NCI-H82 treated with DMSO at 0.1 percent for 48 hours (cell line): Measurements from ENCODE around the gene SLC25A47.
"Not testable (repeated sequence)": the region's sequence is repeated elsewhere in the genome, so short reads cannot be mapped to it uniquely, and the experiment has no call there.

Experiments
- DNase-seq: peaks from one replicate; lab custom pipeline; 2025; ENCODE audit not compliant: unreplicated experiment; lab: John Stamatoyannopoulos, UW

SLC25A47 gene

DNA sequence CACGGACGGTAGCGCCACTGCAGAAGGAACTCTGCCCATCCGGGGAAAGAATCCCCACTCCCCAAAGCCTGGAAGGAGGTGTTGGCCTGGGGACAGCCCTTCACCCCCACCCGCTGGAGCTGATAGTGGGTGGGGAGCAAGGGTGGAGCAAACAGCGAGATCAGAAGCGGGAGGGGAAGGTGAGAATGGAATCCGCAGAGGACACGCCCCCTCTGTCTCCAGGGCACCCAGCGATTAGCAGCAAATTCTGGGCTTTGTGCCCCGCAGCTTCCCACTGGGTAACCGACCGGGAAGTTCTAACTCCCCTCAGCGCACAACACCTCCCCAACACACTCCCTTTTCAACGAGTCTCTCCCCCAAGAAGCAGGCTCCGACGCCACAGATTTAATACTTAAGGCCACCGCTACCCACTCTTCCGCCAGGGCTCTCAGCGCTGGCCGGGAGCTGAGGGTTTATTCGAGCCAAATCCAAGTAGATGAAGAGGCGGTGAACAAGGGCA lies 18.3 kb upstream of the SLC25A47 start:
- DNase-seq = no peak

DNA sequence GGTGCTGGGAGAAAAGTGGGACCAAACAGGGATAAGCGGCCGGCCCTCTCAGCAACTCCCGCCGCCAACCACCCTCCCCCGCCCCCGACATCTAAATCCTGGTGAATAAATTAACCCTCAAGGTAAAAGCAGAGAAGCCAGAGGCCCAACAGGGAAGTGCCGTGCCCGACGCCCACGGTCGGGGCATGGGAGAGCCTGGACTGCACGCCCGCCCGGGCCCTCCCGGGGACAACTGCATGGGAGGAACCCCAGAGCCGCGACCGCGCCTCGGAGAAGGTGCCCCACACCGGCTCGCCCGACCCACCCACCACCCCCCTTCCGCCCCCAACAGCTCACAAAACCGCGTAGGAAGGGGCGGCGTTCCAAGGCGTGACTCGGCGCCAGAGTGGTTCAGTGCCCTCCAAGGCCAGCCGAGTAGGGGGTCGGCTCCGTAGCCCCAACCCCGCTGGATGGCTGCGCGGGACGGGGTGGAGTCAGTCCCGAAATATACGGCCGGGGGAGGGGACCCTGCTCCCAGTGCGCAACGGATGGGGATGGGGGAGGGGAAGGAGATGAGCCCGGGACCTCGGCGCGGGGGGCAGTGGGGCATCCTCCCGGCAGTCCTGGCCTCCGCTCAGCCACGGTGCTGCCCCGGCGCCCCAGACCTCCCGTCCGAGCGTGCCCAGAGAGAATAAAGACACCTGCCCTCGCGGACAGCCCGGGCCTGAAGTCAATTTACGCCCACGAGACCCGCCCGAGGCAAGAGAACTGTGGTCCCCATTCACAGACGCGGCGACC lies 17.6 kb upstream of the SLC25A47 start:
- no peak for DNase-seq

DNA sequence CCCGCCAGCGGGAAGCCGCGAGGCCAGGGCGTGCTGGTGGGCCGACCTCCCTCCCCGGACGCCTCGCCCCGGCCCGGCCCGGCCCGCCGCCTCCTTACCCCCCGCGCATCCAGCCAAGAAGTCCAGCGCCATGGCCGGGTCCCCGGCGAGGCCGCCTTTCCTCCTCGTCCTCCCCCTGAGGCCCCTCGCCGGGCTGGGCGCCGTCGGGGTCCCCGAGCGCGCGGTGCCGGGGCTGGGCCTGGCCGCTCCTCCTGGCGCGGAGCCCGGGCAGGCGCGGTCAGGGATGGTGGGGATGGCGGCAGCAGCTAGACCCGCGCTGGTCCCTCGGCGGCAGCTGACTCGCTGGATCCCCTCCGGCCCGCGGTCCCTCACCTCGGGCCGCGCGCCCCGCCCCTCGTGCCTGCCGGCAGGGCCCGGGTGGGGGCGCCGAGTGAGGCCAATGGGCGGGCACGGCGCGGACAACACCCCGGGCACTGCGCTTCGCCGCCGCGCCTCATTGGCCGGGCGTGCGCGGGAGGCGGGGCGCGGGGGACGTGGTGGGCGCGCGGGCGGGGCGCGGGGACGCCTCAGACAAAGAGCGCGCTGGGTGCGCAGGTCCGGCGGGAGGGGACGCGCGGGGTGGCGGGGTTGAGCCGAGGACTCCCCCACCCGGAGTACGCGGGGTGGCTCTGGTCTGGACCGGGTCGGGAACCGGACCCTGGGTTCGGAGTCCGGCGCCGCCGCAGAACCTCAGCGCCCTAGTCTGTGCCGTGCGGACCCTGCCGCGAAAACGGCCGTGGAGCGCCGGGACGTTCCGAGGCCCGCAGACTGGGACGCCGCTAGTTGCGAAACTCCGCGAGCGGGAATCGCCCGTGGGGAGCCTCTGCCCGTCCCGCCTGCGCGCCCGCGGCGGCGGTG lies 16.8 kb upstream of the SLC25A47 start, which contains the start of gene SLC25A29:
TSS of gene SLC25A29 (minus strand) at position 344 of the 897 bp plus-strand sequence. CDS start at position 132, 212 bp downstream.
- DNase-seq = peak; percentile 64

DNA sequence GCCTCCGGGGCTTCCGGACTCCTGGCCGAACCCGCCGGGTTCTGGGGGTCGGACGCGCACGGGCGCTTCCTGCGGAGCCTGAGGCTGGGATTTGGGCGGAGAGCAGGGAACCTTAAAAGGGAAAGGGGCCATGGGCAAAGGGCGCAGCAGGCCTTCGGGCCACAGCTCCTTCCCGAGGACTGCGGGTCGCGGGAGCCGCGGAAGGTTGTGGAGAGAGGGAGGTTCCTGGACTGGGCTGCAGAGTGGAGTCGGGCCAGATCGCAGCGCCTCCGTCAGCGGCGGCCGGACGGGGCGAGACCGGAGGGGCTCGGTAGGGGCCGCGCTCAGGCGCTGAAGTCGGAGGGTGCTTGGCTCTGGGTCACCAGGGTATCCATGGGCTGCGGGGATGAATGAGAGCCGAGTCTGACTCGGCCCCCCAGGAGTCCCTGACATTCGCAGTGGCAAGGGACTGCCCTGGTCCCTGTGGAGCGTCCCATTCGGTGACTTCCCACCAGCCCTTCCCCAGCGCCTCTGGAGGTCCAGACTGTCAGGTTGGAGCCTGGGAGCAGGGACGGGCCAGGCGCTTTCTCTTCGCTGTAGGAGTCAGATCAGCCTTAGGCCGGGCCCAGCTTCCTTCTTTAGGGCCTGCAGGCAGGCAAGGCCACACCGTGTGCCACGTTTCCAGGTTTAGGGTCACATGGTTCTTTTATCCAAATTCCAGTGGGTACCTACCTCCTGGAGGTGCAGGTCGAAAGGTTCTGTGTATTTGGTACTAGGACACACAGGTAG lies 16.0 kb upstream of the SLC25A47 start:
- no peak for DNase-seq

DNA sequence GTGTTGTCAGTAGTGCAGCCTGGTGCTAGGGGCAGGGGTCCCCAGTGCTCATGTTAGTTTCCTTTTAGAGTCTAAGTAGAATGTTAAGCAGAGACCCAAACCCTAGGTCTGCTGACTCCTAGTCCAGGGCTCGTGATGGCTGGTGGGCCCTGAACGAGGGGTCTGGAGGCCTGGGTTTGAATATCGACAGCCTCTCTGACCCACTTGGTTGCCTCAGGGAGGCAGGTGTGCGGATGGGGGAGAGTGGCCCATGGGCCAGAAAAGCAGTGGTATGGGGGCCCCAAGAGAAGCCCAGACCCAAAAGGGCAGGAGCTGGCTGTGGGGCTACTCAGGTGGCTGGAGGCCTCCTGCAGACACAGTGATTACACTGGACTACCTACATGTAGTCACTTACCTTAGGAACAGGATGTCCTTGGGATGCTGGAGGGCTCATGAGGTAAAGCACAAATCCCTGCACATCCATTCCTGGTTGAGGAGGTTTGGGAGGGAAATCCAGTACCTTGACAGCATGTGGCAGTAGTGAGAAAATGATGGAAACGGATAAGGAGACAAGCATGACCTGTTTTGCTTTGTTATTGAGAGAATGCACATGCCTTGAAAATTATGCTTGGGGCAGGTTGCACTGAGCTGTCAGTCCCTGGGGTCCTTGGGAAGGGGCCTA lies 15.2 kb upstream of the SLC25A47 start:
- DNase-seq = no peak

DNA sequence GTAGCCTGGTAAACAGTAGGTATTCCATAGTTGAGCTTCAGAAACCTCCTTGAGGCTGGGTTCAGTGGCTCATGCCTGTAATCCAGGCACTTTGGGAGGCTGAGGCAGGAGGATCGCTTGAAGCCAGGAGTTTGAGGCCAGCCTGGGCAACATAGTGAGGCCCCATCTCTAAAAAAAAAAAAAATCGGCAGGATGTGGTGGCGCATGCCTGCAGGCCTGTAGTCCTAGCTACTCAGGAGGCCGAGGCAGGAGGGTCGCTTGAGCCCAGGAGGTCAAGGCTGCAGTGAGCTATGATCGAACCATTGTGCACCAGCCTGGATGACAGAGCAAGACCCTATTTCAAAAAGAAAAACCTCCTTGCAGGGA lies 14.7 kb upstream of the SLC25A47 start:
- not testable (repeated sequence) for DNase-seq

DNA sequence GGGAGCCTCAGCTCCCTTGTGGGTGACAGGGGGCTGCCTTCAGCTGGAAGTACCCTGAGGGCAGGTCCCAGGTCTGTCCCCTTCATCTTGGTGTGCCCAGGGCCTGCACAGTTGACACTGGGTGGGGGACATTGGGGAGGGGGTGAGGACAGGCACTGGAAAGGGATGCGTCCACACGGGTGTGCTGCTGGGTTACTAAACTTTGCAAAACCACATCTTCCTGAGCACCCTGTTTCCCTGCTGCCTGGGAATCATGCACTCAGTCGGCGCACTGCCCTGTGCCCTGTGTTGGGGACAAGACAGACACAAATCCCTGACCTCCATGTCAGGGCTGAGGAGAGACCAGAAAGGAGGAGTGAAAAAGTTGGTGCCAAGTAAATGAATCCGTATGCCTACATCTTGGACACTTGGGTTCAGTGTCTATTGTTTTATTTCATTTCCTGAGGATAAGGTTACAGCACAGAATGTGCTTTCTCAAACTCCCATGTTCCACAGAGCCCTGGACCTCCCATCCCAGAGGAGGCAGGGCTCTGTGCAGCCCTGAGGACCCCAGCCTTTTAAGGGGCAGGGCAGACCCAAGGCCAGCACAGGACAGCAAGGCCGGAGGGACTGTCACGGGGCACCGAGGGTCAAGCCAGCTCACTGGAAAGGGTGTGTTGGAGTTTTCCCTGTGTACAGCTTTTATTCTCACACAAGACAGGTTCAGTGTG lies 14.0 kb upstream of the SLC25A47 start:
- no peak for DNase-seq

DNA sequence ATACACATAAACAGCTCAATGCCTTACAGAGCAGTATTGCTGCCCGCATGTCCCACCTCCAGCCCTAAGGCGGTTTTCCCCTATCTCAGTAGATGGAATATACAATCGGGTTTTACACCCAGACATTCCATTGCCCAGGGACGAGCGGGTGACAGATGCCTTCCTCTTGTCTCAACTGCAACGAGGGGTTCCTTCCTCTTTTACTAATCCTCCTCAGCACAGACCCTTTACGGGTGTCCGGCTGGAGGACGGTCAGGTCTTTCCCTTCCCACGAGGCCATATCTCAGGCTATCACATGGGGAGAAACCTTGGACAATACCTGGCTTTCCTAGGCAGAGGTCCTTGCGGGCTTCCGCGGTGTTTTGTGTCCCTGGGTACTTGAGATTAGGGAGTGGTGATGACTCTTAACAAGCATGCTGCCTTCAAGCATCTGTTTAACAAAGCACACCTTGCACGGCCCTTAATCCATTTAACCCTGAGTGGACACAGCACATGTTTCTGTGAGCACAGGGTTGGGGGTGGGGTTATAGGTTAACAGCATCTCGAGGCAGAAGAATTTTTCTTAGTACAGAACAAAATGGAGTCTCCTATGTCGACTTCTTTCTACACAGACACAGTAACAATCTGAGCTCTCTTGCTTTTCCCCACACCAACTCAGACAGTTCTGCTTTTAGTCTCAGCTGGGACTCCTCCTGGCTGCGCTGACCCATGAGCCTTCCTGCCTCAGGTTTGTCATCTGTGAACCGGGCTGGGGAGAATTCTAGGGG lies 10.8 kb upstream of the SLC25A47 start:
- not testable (repeated sequence) for DNase-seq

DNA sequence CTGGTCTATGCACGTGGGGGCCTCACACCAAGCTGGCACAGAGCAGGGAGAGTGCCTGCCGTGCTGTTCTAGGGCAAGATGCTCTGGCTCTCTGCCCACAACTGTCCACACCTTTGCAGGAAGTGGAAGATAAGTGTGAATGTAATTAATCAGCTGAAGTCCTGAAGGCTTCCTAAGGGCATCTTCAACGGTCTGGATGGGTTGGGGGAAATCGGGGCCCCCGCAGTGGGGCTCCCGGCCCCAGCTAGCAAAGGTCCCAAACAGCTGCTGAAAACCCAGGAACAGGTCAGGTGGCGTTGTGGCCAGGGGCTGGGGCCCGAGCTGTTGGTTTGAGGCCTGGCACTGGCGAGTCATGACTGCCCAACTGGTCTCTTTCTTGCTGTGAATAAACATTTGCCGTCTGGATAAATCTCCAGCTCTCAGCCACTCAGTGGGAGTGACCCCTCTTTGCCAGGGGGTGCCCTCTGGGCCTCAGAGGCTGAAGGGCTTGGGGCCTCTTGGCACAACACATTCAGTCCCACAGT lies 10.2 kb upstream of the SLC25A47 start:
- no peak for DNase-seq

DNA sequence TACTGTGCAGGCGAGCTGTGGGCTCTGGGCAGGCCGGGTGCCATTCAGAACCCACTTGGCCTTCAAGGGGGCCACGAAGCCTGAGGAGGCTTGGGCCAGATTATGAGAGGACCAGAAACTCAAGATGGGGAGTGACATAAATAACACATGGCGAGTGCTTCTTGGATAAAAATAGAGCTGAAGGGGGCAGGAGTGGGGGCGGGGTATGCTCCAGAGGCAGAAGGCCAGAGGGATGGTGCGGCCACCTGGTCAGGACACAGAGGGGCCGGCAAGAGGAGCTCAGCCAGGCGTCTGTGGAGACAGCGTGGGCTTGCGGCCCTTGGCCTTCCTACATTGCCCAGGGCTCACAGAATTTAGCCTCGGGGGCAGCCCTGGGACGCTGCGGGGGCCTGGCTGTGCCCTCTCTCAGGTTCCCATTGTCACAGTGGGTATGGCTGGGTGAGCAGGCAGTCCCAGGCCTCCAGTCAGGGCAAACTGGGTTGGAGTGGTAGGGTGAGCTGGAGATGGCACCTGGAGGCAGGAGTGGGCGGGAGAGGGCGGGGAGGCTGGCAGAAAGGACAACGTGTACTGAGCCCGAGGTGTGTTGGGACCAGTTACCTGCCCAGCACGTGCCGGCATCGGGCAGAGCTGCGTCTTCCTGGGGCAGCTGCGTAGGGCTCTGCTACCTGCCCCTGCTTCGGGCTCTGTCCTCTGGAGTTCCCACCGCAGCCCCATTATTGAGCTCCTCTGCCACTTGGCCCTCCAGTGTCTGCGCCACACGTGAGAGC lies 9.5 kb upstream of the SLC25A47 start:
- no peak for DNase-seq

DNA sequence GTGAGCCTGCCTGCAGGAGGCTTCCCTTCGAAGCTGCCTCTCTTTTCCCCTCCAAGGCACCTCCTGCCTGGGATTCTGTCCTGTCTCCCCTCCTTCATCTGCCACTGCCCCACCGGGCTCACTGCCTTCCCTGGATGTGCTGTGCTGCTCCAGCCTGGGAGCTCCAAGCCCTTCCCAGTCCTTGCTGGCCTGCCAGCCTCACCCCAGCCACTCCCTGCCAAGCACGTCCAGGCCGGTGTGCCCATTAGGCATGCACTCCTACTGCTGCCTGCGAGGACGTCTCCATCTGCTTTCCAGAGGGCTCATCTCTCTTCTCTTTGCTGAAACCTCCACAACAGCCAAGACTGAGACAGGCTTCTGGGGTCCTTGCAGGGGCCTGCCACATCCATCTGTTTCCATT lies 8.4 kb upstream of the SLC25A47 start:
- no peak for DNase-seq

DNA sequence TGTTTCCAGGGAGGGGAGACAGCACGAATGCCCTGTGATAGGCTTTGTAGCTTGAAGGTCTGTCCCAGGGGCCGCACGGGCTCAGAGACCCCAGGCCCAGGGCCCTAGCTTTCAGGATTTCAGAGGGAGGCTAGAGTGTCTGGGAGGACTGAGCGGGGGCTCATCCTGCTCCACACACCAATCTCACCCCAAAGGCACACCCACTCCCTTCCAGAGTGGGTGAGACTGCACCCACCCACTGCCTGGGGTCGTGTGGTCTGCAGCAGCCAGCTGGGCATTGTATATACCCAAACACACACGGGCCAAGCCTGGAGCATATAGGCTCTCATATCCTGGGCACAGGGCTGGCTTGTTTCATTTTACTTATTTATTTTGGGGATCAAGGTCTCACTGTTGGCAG lies 5.8 kb upstream of the SLC25A47 start:
- DNase-seq = no peak

DNA sequence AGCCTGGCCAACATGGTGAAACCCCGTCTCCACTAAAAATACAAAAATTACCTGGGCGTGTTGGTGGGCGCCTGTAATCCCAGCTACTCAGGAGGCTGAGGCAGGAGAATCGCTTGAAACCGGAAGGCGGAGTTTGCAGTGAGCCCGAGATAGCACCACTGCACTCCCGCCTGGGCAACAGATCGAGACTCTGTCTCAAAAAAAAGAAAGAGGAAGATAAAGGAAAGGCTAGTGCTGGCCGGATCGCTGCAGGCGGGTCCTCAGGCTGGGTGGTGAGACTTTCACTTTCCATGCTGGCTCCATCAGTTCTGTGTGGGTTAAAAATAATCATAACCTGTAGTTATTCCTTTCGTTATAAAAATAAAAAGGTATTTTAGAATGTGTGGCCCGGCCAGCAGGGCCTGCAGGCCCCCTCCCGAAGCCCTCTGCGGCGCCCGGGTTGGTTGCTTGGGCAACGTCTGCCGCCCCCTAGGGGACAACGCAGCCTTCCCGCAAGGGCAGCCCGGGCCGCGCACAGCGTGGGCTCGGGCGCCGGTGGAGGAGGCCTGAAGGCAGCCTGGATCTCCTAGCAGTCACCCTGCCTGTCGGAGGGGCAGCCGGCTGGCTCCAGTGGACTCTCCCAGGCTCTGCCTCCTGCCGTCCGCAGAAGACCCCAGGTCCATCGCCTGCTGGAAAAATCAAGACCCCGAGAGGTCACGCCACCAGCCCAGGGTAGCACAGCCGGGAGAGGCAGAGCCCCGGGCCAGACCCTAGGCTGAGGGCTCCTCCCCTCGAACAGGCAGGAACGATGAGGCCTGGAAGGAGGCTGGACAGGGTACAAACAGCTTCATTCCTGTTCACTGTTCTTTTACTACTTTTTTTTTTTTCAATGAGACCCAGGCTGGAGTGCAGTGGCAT lies 5.0 kb upstream of the SLC25A47 start:
- no peak for DNase-seq

DNA sequence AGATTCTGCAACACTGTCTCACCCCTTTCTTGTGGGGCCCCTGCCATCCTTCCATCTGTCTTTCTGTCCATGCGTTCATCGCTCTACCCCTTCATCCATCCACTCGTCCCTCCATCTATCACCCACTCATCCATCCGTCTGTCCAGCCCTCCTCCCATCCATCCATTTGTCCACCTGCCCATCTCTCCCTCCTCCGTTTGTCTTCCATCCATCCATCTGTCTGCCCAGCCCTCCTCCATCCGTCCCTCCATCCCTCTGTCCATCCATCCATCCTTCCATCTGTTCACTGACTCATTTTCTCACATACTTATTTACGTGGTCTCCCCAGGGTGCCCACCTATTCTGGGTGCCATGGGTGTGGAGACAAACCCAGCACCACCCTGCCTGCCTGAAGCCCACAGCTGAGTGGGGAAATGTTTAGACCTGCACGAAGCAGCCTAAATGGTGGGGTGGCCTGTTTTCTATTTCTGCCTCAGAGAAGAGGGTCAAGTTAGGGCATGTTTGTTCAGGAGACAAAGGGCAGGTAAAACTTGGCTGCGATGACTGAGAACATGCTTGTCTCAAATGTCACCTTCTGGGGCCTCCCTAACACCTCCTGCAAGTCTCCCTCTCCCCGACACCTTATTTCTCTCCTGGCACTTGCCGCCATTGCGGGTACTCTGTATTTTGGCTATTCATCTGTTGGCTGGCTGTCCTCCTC lies 2.8 kb upstream of the SLC25A47 start:
- no peak for DNase-seq

DNA sequence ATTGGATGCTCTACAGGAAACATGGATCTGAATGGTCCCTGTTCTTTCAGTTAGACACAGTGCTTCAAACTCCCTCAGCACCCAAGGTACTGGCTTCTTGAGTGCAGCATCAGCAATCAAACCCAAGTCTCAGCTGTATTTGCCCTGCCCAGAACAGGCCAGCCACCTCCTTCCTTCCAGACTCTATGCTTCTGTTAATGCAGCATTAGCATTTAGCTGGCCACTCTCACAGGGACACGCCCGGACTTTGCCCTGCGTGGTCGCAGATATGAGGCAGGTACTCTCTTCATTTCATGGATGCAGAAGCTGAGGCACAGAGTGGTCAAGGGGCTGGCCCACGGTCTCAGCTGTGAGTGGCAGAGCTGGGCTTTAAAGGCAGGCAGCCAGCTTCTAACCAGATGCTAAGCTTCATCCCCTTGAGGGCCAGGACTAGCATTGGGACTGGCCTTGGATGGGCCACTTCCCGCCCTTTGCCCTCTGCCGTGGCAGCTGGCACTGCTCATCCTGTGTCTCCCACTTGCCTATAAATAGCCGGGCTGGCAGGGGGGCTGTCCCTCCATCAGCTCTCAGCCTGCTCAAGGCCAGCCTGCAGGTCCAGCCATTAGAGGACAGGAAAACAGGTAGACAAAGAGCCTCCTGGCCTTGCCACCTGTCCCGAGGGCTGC lies 1.5 kb upstream of the SLC25A47 start:
- DNase-seq = no peak
